Measurements from ENCODE around the gene TCF7. TPM values are rescaled to one million over a fixed set of nuclear protein-coding genes. Genes with fewer than 3 reads are reported as not detected.

TCF7 gene
- total RNA-seq, 1 donor from 2014 or later, result 3.6 TPM

DNA sequence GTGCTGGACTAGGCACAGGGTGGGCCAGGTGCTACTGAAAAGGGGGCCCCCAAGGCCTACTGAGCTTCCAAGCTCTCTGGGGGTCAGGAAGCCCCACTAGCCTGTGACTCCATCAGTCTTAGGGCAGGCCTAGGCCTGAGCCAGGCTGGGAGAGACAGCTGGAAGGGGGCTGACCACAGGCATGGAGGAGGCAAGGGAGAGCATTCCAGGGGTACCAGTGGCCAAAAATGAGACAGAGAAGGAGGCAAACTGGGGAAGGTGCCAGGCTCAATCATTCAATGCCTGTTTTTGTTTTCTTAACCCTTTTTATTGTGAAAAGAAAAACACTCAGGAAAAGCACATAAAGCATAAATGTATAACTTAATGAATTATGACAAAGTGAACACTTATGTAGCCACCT lies 26.2 kb upstream of the TCF7 start:
- TF ChIP-seq, protein P1, sequence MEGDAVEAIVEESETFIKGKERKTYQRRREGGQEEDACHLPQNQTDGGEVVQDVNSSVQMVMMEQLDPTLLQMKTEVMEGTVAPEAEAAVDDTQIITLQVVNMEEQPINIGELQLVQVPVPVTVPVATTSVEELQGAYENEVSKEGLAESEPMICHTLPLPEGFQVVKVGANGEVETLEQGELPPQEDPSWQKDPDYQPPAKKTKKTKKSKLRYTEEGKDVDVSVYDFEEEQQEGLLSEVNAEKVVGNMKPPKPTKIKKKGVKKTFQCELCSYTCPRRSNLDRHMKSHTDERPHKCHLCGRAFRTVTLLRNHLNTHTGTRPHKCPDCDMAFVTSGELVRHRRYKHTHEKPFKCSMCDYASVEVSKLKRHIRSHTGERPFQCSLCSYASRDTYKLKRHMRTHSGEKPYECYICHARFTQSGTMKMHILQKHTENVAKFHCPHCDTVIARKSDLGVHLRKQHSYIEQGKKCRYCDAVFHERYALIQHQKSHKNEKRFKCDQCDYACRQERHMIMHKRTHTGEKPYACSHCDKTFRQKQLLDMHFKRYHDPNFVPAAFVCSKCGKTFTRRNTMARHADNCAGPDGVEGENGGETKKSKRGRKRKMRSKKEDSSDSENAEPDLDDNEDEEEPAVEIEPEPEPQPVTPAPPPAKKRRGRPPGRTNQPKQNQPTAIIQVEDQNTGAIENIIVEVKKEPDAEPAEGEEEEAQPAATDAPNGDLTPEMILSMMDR (IDR thresholded peaks at IDR 0.05; ENCODE audit: insufficient read depth, low read length, poor library complexity, severe bottlenecking), result no peak
- no peak overlapping the region for H3K4me3 ChIP-seq (ENCODE audit: low read depth, low read length)
- no peaks in the 10 kb centered on the region for H3K36me3 ChIP-seq (ENCODE audit: control insufficient read depth, insufficient read depth, low read length)
- DNase-seq (ENCODE audit: low read depth), result no peak
- H3K27me3 ChIP-seq (ENCODE audit: control insufficient read depth, insufficient read depth, low read length), result no peaks in the 10 kb centered on the region

DNA sequence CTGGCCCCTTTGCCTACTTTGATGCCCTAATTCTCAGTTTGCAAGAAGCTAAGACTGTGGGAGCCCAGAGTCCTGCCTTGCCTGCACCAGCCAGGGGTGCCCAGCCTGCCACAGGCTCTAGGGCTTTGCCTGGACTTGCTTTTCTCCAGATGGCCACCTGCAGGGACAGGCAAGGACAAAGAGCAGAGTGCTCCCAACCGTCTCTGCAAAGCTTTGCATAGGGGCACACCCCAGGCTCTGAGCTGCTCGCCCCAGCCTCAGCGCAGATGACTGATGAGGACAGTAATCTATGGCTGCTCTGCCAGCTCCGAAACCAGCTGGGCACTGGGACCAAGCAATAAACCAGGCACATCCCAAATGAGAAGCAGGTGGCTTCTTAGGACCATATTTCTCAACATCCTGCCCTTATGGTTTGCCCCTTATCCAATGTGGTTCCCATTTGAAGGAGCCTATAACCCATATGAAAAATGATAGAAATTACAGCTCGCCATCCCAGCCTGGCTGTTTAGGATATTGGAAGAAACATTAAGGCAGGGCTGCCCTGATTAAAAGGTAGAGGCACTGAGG lies 25.4 kb upstream of the TCF7 start:
- TF ChIP-seq, protein P1 (IDR thresholded peaks at IDR 0.05; ENCODE audit: insufficient read depth, low read length, poor library complexity, severe bottlenecking), result no peak
- no peak overlapping the region for H3K4me3 ChIP-seq (ENCODE audit: low read depth, low read length)
- H3K27me3 ChIP-seq (ENCODE audit: control insufficient read depth, insufficient read depth, low read length), result no peaks in the 10 kb centered on the region
- no peaks in the 10 kb centered on the region for H3K36me3 ChIP-seq (ENCODE audit: control insufficient read depth, insufficient read depth, low read length)
- no peak for DNase-seq (ENCODE audit: low read depth)

GRCh38 chr5:134090522-134090921 lies 24.0 kb upstream of the TCF7 start:
- no peaks in the 10 kb centered on the region for H3K27me3 ChIP-seq (ENCODE audit: control insufficient read depth, insufficient read depth, low read length)
- no peak for DNase-seq (ENCODE audit: low read depth)
- TF ChIP-seq, protein P1 (IDR thresholded peaks at IDR 0.05; ENCODE audit: insufficient read depth, low read length, poor library complexity, severe bottlenecking), result no peak

GRCh38 chr5:134091626-134092121 lies 22.8 kb upstream of the TCF7 start:
- TF ChIP-seq, protein P1 (IDR thresholded peaks at IDR 0.05; ENCODE audit: insufficient read depth, low read length, poor library complexity, severe bottlenecking), result no peak
- Histone ChIP-seq H3K27me3 (ENCODE audit: control insufficient read depth, insufficient read depth, low read length) (peaks cover 2% of the 10 kb centered on the region), H3K4me3 (ENCODE audit: low read depth, low read length) (no peak overlapping the region), H3K36me3 (ENCODE audit: control insufficient read depth, insufficient read depth, low read length) (no peaks in the 10 kb centered on the region)
- no peak for DNase-seq (ENCODE audit: low read depth)

More at GRCh38 chr5:134090522-134090921, 24.0 kb upstream of the TCF7 start:
- H3K36me3 ChIP-seq (ENCODE audit: control insufficient read depth, insufficient read depth, low read length), result no peaks in the 10 kb centered on the region
- no peak overlapping the region for H3K4me3 ChIP-seq (ENCODE audit: low read depth, low read length)

DNA sequence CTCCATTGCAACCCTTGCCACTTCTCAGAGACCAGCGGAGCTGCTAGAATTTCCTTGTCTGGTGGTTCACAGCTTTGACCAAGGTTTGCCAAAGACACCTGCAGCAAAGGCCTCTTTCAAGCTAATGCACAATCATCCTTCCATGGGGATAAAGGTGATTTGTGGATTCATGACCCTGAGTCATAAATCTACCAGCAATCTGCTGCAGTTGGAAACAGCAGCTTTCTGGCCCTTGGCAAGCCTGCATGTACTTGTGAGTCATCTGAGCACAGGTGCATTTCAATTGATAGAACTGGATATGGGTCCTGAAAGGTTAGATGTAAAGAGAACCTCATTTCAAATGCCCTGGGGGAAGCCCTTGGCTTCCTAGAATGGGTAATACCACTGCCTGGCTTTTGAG lies 21.6 kb upstream of the TCF7 start:
- no peak overlapping the region for H3K4me3 ChIP-seq (ENCODE audit: low read depth, low read length)
- peaks cover 2% of the 10 kb centered on the region for H3K27me3 ChIP-seq (ENCODE audit: control insufficient read depth, insufficient read depth, low read length)
- TF ChIP-seq, protein P1 (IDR thresholded peaks at IDR 0.05; ENCODE audit: insufficient read depth, low read length, poor library complexity, severe bottlenecking), result no peak
- H3K36me3 ChIP-seq (ENCODE audit: control insufficient read depth, insufficient read depth, low read length), result no peaks in the 10 kb centered on the region
- peak; percentile 66 for DNase-seq (ENCODE audit: low read depth)

GRCh38 chr5:134093351-134093750 lies 21.1 kb upstream of the TCF7 start:
- H3K4me3 ChIP-seq (ENCODE audit: low read depth, low read length), result no peak overlapping the region
- DNase-seq (ENCODE audit: low read depth), result no peak
- H3K36me3 ChIP-seq (ENCODE audit: control insufficient read depth, insufficient read depth, low read length), result no peaks in the 10 kb centered on the region
- TF ChIP-seq, protein P1 (IDR thresholded peaks at IDR 0.05; ENCODE audit: insufficient read depth, low read length, poor library complexity, severe bottlenecking), result no peak
- H3K27me3 ChIP-seq (ENCODE audit: control insufficient read depth, insufficient read depth, low read length), result peaks cover 2% of the 10 kb centered on the region
